GM21529 (cell line): ENCODE measurements around the gene VIPR2.

ENCODE experiments used
- ATAC-seq: cut with Tn5 transposase; IDR thresholded peaks from one replicate; pipeline ENCODE4 v1.9.1; 2021; ENCODE audit not compliant: unreplicated experiment

The VIPR2 gene

GRCh38 chr7:159068893-159069448 is 75.7 kb downstream of the VIPR2 start:
- ATAC-seq, result no peak

DNA sequence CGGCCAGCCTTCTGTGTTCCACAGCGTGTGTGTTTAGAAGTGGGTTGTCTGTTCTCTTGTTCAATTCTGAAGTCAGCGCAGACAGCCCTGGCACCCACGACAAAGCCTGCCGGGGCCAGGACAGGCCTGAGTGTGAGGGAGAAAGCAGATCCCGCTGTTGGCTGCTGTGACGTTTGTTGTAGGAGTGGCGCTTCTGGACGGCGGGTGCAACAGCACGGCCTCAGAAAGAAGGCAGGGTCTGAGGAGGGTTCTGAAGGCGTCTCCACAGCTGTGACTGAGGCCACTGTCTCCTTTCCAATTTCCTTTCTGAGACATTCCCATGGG is 76.2 kb downstream of the VIPR2 start:
- no peak for ATAC-seq

DNA sequence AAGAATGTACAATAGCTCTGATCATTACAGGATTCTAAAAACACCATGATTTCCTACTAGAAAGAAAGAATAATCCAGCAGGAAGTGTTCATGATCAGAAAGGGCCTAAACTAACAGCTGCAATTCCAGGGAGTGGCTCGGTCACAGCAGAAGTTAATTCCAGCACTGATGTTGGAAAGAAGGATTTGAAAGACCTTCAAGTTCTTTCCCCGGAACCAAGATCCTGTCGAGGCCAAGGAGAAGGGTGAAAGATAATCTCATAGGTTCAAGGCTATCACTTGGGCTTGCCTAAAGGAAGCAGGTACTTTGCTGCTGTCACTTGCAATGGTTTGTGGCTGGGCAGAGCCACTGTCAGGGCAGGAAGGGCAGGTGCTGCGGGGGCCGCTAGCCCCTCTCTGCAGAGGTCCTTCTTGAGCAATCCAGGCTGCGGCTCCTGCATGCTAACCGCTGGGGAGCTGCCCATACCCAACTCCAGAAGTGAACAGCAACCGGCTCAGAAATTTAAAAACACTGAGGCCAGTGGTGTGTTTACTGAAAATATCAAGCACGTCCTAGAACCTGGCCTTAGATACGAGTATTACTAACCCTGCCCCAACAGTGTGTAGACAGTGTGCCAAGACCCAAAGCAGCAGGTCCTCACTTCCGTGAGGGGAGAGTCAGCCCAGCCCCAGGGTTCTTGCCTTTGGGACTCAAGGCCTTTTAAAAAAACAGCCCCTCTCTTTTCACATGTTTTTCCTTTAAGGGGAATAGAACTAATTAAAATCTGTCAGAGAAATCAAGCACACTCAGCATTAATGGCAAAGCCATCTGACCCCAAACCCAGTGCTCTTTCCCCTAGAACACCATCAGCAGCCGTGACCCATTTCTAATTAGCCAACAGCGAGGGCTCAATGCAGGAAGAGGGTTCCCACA is 76.8 kb downstream of the VIPR2 start:
- ATAC-seq, result no peak

DNA sequence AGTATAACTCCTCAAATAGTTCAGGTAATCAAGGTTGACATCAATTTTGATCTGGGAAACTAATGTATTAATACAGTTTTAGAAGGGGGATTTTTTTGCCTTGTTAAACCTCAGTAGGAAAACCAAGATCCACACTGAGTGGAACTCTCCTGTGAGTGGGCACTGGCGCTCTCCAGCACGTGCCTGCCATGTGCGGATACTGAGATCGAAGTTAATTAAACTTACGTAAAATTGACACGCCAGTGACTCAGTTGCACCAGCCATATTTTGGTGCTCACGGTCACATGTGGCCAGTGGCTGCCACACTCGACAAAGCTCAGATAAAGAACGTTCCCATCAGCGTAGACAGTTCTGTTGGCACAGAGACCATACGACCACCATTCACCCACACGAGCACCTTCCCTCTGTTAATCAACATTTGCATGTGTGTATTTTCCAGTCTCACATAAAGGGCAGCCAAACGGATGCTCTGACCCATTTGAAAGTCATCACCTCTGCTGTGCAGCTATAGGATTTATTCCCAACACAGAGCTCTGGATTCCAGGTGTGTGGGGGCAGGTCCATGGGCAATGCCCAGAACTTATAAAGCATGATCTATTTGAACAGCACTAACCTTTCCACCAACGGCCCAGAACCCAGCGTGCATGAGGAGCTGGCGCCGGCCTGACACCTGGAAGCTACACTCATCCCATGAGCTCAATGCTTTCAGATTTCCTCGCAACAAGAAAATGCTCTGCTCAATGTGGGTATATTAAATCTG is 77.7 kb downstream of the VIPR2 start:
- no peak for ATAC-seq

GRCh38 chr7:159065852-159066480 is 78.7 kb downstream of the VIPR2 start:
- no peak for ATAC-seq

GRCh38 chr7:159064816-159065510 is 79.7 kb downstream of the VIPR2 start:
- ATAC-seq, result no peak

DNA sequence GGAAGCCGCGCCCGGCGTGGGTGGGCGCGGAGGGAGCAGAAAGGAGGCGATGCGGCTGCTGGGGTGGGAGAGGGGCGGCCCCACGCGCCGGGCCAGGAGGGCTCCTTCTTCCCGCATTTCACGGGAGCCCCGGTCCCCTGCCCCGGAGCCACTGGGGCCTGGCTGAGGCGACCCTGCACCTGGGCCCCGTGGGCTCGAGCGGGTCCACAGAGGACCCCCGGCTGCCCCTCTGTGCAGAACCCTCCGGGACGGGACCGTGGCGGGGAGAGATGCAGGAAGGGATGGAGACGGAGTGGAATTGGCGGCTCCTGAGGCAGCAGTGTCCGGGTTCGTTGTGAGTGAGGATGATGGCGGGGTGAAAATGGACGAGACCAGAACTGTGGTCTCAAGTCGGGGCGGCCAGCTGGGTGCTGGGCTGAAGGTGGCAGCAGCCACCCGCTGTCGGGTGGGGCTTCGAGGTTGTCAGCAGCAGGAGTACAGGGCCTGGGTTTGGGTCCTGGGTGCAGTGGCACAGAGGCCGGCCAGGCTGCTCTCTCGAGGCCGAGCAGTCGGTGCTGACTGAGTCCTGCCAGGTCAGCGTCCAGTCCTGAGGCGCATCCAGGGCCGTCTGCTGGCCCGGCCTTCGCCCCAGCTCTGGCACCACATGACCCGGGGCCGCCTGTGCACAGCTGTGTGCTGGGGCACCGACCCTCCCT is 80.4 kb downstream of the VIPR2 start:
- no peak for ATAC-seq

GRCh38 chr7:159063046-159063840 is 81.4 kb downstream of the VIPR2 start:
- no peak for ATAC-seq

DNA sequence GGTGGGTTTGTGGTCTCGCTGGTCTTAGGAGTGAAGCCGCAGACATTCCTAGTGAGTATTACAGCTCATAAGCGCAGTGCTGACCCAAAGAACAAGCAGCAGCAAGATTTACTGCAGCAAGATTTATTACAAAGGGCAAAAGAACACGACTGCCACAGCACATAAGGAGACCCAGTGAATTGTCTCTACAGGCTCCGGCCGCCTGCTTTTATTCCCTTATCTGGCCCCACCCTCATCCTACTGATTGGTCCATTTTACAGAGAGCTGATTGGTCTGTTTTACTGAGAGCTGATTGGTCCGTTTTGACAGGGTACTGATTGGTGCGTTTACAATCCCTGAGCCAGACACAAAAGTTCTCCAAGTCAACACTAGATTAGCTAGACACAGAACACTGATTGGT is 82.1 kb downstream of the VIPR2 start:
- ATAC-seq, result no peak

- no peak for ATAC-seq
These were observed 82.9 kb downstream of the VIPR2 start for GRCh38 chr7:159061674-159062212.

GRCh38 chr7:159061209-159061608 is 83.5 kb downstream of the VIPR2 start:
- no peak for ATAC-seq

DNA sequence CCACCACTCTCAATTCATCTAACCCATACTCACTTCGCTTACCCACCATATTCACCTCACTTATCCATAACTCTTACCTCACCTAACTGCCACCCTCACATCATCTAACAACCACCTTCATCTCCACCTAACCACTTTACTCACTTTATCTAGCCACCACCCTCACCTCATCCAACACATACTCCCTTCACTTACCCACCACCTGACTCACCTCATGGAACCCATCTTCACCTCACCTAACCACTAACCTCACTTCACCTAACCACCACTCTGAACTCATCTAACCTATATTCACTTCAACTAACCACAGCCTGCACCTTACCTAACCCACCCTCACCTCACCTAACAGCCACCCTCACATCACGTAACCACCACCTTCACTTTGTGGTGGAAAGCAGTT is 84.2 kb downstream of the VIPR2 start:
- no peak for ATAC-seq

DNA sequence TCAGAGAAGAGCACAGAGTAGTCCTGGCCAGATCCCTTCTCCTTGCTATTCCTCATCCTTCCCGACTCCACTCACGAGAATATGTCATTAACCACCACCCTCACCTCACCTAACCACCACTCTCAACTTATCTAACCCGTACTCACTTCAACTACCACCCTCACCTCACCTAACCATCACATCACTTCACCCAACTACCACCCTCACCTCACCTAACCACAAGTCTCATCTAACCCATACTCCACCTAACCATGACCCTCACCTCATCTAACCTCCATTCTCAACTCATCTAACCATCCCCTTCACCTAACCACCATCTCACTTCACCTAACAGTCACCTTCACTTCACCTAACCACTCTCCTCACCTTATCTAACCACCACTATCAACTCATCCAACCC is 85.0 kb downstream of the VIPR2 start:
- ATAC-seq, result no peak

- ATAC-seq, result no peak
These were observed 87.0 kb downstream of the VIPR2 start for GRCh38 chr7:159057647-159058046.

DNA sequence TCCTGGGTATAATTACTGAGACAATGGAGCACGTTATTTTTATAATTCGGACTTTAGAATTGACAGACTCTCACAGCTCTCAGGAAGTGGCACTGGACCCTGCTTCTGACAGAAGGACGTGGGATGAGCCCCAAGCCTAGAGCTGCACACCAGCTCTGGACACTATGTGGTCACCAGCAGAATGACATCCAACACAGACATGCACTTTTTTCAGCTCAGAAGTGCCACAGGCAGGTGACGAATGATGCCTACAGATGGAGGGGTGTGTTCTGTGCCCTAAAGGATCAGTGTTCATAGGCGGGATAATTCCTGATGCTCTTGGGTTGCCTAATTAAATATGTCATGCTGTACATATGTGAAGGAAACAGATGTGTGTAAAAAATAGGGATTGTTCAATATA is 87.9 kb downstream of the VIPR2 start:
- no peak for ATAC-seq

DNA sequence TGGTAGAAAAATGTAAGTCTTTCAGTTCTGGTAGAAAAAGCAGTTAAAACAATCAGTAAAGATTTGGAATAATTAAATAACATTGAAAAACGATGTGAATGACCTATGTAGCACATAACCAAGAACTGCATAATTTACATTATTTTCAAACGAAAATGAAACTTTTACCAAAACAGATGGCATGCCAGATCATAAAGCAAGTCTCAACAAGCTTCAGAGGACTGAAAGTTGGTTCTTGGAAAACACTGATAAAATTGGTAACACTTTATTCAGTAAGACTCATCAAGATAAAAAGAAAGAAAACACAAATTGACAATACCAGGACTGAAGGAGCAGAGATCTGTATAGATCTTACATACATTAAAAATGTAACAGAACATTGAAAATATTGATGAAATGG is 92.8 kb downstream of the VIPR2 start:
- ATAC-seq, result no peak

GRCh38 chr7:159050704-159051103 is 94.0 kb downstream of the VIPR2 start:
- ATAC-seq, result no peak

DNA sequence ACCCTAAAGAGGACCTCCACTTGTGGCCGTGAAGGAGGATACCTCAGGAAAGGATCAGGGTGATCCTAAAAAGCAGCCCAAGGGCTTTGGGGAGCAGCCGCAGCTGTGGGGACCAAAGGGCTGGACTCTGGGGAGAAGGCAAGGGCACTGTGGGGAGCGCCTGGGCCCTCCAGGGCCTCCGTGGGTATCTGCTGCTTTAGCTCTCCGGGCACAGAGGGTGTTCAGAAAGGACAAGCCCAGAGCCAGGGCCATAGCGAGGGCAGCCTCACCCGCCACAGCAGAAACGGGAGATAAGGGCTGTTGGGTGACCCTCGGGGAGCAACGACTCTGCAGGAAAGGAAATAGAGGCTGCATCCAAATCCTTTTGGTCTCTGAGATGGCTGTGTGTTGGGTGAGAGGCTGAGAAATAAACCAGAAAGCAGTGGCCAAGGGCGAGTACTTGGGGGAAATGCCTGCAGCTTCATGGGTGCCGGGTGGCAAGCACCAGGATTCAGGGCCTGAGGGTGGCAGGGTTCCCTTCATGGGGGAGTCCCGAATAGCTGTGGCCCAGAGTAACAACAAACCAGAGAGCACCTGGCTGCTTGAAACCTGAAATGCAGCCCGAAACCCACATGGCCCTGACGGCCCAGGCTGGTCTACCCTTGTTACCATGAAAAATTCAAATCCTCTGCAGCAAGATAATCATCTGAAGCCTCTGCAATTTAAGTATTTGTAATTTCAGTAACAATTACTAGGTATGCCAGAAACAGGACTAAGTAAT is 95.2 kb downstream of the VIPR2 start:
- ATAC-seq, result no peak

GRCh38 chr7:159048656-159049055 is 96.0 kb downstream of the VIPR2 start:
- ATAC-seq, result no peak
